ENCODE data around the gene SYCP3. TPM values are rescaled to one million over a fixed set of nuclear protein-coding genes. Genes with fewer than 3 reads are reported as not detected.

SYCP3 gene
- polyA plus RNA-seq, 1 of the 3 experiments (the other 2 are of a cell fraction): 0.07 TPM

DNA sequence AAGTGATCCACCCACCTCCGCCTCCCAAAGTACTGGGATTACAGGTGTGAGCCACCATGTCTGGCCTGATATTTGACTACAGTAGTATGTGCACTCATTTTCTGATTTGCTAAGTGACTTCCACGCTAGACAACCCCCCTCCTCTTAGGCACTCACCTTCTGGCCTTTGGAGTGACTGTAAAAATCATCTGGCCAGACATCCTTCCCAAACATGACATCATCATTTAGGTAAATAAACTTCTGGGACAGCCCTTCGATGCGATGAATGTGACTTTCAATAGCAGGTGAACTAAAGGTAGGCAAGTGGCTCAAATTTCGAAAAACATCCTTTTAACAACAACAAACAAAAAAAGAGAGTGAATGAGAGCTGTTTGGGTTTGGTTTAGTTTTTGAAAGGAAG, 30.6 kb upstream of the SYCP3 start:
- Histone ChIP-seq H3K4me1 (ENCODE audit: control insufficient read depth in 1 of 2, insufficient read depth in 2 of 2, low read depth in 1 of 2, low read length in 1 of 2) (no peaks in the 10 kb centered on the region), H3K79me2 (ENCODE audit: insufficient read depth) (no peaks in the 10 kb centered on the region), H4K20me1 (ENCODE audit: insufficient read depth) (no peaks in the 10 kb centered on the region), H3K4me3 (ENCODE audit: low read depth in 2 of 2, low read length in 1 of 2) (no peak overlapping the region), H3K4me2 (no peak overlapping the region), H3K9me2 (no peaks in the 10 kb centered on the region), H3K9ac (no peak overlapping the region), H3K9me3 (no peaks in the 10 kb centered on the region), H2AFZ (ENCODE audit: low read depth) (no peak overlapping the region), H3K27me3 (ENCODE audit: insufficient read depth) (no peaks in the 10 kb centered on the region), H3F3A (replicated peaks; ENCODE audit: insufficient read depth) (no peaks in the 10 kb centered on the region), H3K36me3 (replicated peaks in 1 of 2; ENCODE audit: control insufficient read depth in 1 of 2, insufficient read depth in 2 of 2, low read length in 1 of 2) (peaks cover 9 to 17% of the 10 kb centered on the region in 2 experiments), H3K27ac (ENCODE audit: low read depth in 2 of 2, low read length in 1 of 2) (no peak overlapping the region)
- CTCF ChIA-PET: interaction anchor here (1.8 to 1.9 kb wide), 3 partner anchors 13 to 69 kb away, joined by 7 to 8 read pairs (median 7); partner anchors contain the start of gene GNPTAB
- POLR2A ChIA-PET: no interaction called here
- WGBS (ENCODE audit: low lambda C conversion rate): 93% methylated on average over 5 of the region's 5 CpGs
- TF ChIP-seq TCF12 (IDR thresholded peaks at IDR 0.05): no peak
- no peak for TF ChIP-seq EZH2phosphoT487 (IDR thresholded peaks at IDR 0.05; ENCODE audit: borderline replicate concordance, low read depth)
- no peak for TF ChIP-seq CHD2 (IDR thresholded peaks at IDR 0.05; ENCODE audit: low read length, partially characterized antibody)
- TF ChIP-seq NRF1 (IDR thresholded peaks at IDR 0.05; ENCODE audit: low read depth, low read length): no peak
- TF ChIP-seq FOXJ3 (CRISPR knock-in tag; IDR thresholded peaks at IDR 0.05): no peak
- TF ChIP-seq, protein P1, sequence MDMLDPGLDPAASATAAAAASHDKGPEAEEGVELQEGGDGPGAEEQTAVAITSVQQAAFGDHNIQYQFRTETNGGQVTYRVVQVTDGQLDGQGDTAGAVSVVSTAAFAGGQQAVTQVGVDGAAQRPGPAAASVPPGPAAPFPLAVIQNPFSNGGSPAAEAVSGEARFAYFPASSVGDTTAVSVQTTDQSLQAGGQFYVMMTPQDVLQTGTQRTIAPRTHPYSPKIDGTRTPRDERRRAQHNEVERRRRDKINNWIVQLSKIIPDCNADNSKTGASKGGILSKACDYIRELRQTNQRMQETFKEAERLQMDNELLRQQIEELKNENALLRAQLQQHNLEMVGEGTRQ (IDR thresholded peaks at IDR 0.05; ENCODE audit: borderline replicate concordance, low read depth, low read length): no peak
- TF ChIP-seq GABPA (IDR thresholded peaks at IDR 0.05; ENCODE audit: low read depth): no peak
- no peak for TF ChIP-seq RFX5 (IDR thresholded peaks at IDR 0.05; ENCODE audit: low read length)
- TF ChIP-seq POLR2AphosphoS5 (IDR thresholded peaks at IDR 0.05; ENCODE audit: low read depth, low read length): no peak
- no peak for TF ChIP-seq SMC3 (IDR thresholded peaks at IDR 0.05; ENCODE audit: low read depth, low read length)
- no peak for TF ChIP-seq EP300 (IDR thresholded peaks at IDR 0.05; ENCODE audit: borderline replicate concordance in 1 of 2, low read depth in 1 of 2, low read length in 1 of 2)
- TF ChIP-seq, protein P2, sequence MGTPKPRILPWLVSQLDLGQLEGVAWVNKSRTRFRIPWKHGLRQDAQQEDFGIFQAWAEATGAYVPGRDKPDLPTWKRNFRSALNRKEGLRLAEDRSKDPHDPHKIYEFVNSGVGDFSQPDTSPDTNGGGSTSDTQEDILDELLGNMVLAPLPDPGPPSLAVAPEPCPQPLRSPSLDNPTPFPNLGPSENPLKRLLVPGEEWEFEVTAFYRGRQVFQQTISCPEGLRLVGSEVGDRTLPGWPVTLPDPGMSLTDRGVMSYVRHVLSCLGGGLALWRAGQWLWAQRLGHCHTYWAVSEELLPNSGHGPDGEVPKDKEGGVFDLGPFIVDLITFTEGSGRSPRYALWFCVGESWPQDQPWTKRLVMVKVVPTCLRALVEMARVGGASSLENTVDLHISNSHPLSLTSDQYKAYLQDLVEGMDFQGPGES (IDR thresholded peaks at IDR 0.05; ENCODE audit: low read depth, low read length): no peak
- TF ChIP-seq, protein P3, sequence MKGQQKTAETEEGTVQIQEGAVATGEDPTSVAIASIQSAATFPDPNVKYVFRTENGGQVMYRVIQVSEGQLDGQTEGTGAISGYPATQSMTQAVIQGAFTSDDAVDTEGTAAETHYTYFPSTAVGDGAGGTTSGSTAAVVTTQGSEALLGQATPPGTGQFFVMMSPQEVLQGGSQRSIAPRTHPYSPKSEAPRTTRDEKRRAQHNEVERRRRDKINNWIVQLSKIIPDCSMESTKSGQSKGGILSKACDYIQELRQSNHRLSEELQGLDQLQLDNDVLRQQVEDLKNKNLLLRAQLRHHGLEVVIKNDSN (IDR thresholded peaks at IDR 0.05; ENCODE audit: borderline replicate concordance, low read depth): no peak
- TF ChIP-seq SIN3A (IDR thresholded peaks at IDR 0.05; ENCODE audit: borderline replicate concordance, low read depth, low read length): no peak
- TF ChIP-seq RXRA (IDR thresholded peaks at IDR 0.05; ENCODE audit: borderline replicate concordance, low read depth): no peak
- TF ChIP-seq RCOR1 (IDR thresholded peaks at IDR 0.05; ENCODE audit: low read length): no peak
- TF ChIP-seq NFIC (IDR thresholded peaks at IDR 0.05; ENCODE audit: borderline replicate concordance): no peak
- TF ChIP-seq ELF1 (IDR thresholded peaks at IDR 0.05): no peak
- TF ChIP-seq, protein P4, sequence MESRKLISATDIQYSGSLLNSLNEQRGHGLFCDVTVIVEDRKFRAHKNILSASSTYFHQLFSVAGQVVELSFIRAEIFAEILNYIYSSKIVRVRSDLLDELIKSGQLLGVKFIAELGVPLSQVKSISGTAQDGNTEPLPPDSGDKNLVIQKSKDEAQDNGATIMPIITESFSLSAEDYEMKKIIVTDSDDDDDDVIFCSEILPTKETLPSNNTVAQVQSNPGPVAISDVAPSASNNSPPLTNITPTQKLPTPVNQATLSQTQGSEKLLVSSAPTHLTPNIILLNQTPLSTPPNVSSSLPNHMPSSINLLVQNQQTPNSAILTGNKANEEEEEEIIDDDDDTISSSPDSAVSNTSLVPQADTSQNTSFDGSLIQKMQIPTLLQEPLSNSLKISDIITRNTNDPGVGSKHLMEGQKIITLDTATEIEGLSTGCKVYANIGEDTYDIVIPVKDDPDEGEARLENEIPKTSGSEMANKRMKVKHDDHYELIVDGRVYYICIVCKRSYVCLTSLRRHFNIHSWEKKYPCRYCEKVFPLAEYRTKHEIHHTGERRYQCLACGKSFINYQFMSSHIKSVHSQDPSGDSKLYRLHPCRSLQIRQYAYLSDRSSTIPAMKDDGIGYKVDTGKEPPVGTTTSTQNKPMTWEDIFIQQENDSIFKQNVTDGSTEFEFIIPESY (IDR thresholded peaks at IDR 0.05; ENCODE audit: borderline replicate concordance, low read depth): no peak
- TF ChIP-seq, protein P5, sequence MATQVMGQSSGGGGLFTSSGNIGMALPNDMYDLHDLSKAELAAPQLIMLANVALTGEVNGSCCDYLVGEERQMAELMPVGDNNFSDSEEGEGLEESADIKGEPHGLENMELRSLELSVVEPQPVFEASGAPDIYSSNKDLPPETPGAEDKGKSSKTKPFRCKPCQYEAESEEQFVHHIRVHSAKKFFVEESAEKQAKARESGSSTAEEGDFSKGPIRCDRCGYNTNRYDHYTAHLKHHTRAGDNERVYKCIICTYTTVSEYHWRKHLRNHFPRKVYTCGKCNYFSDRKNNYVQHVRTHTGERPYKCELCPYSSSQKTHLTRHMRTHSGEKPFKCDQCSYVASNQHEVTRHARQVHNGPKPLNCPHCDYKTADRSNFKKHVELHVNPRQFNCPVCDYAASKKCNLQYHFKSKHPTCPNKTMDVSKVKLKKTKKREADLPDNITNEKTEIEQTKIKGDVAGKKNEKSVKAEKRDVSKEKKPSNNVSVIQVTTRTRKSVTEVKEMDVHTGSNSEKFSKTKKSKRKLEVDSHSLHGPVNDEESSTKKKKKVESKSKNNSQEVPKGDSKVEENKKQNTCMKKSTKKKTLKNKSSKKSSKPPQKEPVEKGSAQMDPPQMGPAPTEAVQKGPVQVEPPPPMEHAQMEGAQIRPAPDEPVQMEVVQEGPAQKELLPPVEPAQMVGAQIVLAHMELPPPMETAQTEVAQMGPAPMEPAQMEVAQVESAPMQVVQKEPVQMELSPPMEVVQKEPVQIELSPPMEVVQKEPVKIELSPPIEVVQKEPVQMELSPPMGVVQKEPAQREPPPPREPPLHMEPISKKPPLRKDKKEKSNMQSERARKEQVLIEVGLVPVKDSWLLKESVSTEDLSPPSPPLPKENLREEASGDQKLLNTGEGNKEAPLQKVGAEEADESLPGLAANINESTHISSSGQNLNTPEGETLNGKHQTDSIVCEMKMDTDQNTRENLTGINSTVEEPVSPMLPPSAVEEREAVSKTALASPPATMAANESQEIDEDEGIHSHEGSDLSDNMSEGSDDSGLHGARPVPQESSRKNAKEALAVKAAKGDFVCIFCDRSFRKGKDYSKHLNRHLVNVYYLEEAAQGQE (IDR thresholded peaks at IDR 0.05; ENCODE audit: low read depth, low read length): no peak
- no peak for DNase-seq

All from SK-N-SH (cell line).